ENCODE results near the gene PGP. TPM values are rescaled to one million over a fixed set of nuclear protein-coding genes. Genes with fewer than 3 reads are reported as not detected.
A peak's percentile ranks its signal among the peaks of the same experiment; 100 is the strongest.

The PGP gene
- total RNA-seq, 1 experiment from 2014 or later: 32.6 TPM

DNA sequence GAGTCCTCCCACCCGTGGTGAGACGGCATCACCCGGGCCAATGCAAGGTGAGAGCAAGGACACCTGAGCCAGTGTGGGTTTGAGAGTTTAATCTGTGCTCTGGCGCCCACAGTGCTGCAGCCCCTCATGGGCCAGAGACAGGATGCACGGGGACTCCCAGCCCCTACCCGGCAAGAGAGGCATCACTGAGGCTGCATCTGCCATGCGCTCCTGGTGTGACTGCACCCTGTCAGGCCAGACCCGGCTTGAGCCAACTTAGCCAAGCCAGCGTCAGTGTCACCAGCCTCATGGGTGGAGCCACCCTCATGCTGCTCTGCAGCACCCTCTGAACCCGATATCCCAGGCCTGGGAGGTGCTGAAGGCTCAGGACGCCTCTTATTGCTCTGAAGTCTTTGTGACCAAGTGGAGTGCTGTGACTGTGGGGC lies 2.7 kb downstream of the PGP start:
- H3K9ac ChIP-seq (ENCODE audit: low read length): peak overlapping the region; percentile 92
- RAD21 ChIA-PET (ENCODE audit: low non-redundant PET in 1 of 2, low total read pairs in 2 of 2, uncharacterized antibody in 2 of 2, unreplicated experiment in 2 of 2): no interaction called here
- peak overlapping the region; percentile 98 for H3K27ac ChIP-seq (ENCODE audit: low read depth, low read length)
- DNase-seq (ENCODE audit: low read depth, low spot score) (no peak), ATAC-seq (no peak)
- no peak overlapping the region for H3K4me3 ChIP-seq (replicated peaks in 1 of 2; ENCODE audit: low read depth in 1 of 2, low read length in 2 of 2)
- H4K20me1 ChIP-seq (ENCODE audit: insufficient read depth): peaks cover 9% of the 10 kb centered on the region; the same call in 1 of the 2 replicates
- H3K4me1 ChIP-seq (ENCODE audit: control insufficient read depth in 1 of 2, insufficient read depth in 2 of 2, low read length in 2 of 2): peaks cover 23 to 38% of the 10 kb centered on the region in 2 experiments
- H3K36me3 ChIP-seq (ENCODE audit: control insufficient read depth in 1 of 2, insufficient read depth in 2 of 2, low read length in 2 of 2): peaks cover 4 to 29% of the 10 kb centered on the region in 2 experiments; a peak in 3 of 4 replicates
- no peaks in the 10 kb centered on the region for H3K9me2 ChIP-seq (ENCODE audit: insufficient read depth)
- no peaks in the 10 kb centered on the region for H3K9me3 ChIP-seq (ENCODE audit: control insufficient read depth in 1 of 2, insufficient read depth in 1 of 2, low read depth in 1 of 2, low read length in 2 of 2)
- CTCF ChIA-PET: no interaction called here
- intact Hi-C loops (cut with micrococcal nuclease): no loop called here
- peaks cover 39% of the 10 kb centered on the region for H3K79me2 ChIP-seq (ENCODE audit: insufficient read depth, low read length)
- POLR2A ChIA-PET: no interaction called here
- no peak overlapping the region for H2AFZ ChIP-seq (ENCODE audit: low read depth, low read length, poor library complexity, severe bottlenecking)
- H3K27me3 ChIP-seq (ENCODE audit: insufficient read depth, low read length): no peaks in the 10 kb centered on the region
- TF ChIP-seq, protein P1, sequence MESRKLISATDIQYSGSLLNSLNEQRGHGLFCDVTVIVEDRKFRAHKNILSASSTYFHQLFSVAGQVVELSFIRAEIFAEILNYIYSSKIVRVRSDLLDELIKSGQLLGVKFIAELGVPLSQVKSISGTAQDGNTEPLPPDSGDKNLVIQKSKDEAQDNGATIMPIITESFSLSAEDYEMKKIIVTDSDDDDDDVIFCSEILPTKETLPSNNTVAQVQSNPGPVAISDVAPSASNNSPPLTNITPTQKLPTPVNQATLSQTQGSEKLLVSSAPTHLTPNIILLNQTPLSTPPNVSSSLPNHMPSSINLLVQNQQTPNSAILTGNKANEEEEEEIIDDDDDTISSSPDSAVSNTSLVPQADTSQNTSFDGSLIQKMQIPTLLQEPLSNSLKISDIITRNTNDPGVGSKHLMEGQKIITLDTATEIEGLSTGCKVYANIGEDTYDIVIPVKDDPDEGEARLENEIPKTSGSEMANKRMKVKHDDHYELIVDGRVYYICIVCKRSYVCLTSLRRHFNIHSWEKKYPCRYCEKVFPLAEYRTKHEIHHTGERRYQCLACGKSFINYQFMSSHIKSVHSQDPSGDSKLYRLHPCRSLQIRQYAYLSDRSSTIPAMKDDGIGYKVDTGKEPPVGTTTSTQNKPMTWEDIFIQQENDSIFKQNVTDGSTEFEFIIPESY (IDR thresholded peaks at IDR 0.05; ENCODE audit: extremely low read depth, insufficient replicate concordance, low read length): no peak
- TF ChIP-seq YY1 (IDR thresholded peaks at IDR 0.05; ENCODE audit: extremely low read depth, insufficient replicate concordance, low read depth, low read length) (no peak), ELF1 (IDR thresholded peaks at IDR 0.05; ENCODE audit: borderline replicate concordance, low read depth) (no peak), JUND (IDR thresholded peaks at IDR 0.05) (no peak), ZNF274 (IDR thresholded peaks at IDR 0.05; ENCODE audit: low read depth, low read length) (no peak), EGR1 (IDR thresholded peaks at IDR 0.05; ENCODE audit: low read depth) (no peak), EZH2 (IDR thresholded peaks at IDR 0.05) (no peak), ZFX (IDR thresholded peaks at IDR 0.05) (no peak), SP1 (IDR thresholded peaks at IDR 0.05; ENCODE audit: low read depth) (no peak), POLR2A (IDR thresholded peaks at IDR 0.05; ENCODE audit: borderline replicate concordance, extremely low read depth, insufficient read depth, insufficient read length) (no peak), TCF7L2 (IDR thresholded peaks at IDR 0.05; ENCODE audit: borderline replicate concordance, extremely low read depth, insufficient read depth, insufficient read length) (no peak), SRF (IDR thresholded peaks at IDR 0.05; ENCODE audit: low read depth) (no peak), EZH2phosphoT487 (IDR thresholded peaks at IDR 0.05; ENCODE audit: borderline replicate concordance) (no peak), SIN3A (IDR thresholded peaks at IDR 0.05; ENCODE audit: low read depth) (no peak), CEBPB (IDR thresholded peaks at IDR 0.05; ENCODE audit: low read depth) (no peak), RAD21 (IDR thresholded peaks at IDR 0.05; ENCODE audit: low read depth) (no peak)
- TF ChIP-seq, protein P2, sequence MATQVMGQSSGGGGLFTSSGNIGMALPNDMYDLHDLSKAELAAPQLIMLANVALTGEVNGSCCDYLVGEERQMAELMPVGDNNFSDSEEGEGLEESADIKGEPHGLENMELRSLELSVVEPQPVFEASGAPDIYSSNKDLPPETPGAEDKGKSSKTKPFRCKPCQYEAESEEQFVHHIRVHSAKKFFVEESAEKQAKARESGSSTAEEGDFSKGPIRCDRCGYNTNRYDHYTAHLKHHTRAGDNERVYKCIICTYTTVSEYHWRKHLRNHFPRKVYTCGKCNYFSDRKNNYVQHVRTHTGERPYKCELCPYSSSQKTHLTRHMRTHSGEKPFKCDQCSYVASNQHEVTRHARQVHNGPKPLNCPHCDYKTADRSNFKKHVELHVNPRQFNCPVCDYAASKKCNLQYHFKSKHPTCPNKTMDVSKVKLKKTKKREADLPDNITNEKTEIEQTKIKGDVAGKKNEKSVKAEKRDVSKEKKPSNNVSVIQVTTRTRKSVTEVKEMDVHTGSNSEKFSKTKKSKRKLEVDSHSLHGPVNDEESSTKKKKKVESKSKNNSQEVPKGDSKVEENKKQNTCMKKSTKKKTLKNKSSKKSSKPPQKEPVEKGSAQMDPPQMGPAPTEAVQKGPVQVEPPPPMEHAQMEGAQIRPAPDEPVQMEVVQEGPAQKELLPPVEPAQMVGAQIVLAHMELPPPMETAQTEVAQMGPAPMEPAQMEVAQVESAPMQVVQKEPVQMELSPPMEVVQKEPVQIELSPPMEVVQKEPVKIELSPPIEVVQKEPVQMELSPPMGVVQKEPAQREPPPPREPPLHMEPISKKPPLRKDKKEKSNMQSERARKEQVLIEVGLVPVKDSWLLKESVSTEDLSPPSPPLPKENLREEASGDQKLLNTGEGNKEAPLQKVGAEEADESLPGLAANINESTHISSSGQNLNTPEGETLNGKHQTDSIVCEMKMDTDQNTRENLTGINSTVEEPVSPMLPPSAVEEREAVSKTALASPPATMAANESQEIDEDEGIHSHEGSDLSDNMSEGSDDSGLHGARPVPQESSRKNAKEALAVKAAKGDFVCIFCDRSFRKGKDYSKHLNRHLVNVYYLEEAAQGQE (IDR thresholded peaks at IDR 0.05; ENCODE audit: low read depth): no peak
- TF ChIP-seq, protein P3, sequence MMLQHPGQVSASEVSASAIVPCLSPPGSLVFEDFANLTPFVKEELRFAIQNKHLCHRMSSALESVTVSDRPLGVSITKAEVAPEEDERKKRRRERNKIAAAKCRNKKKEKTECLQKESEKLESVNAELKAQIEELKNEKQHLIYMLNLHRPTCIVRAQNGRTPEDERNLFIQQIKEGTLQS (IDR thresholded peaks at IDR 0.05): no peak
- TF ChIP-seq, protein P4, sequence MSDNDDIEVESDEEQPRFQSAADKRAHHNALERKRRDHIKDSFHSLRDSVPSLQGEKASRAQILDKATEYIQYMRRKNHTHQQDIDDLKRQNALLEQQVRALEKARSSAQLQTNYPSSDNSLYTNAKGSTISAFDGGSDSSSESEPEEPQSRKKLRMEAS (IDR thresholded peaks at IDR 0.05): no peak
- peak overlapping the region; percentile 99 for H3K4me2 ChIP-seq (ENCODE audit: low read length)
- no TSS peak for BruUV-seq (replicated peaks)
